ENCODE data around the gene SDHAF3.

DNA sequence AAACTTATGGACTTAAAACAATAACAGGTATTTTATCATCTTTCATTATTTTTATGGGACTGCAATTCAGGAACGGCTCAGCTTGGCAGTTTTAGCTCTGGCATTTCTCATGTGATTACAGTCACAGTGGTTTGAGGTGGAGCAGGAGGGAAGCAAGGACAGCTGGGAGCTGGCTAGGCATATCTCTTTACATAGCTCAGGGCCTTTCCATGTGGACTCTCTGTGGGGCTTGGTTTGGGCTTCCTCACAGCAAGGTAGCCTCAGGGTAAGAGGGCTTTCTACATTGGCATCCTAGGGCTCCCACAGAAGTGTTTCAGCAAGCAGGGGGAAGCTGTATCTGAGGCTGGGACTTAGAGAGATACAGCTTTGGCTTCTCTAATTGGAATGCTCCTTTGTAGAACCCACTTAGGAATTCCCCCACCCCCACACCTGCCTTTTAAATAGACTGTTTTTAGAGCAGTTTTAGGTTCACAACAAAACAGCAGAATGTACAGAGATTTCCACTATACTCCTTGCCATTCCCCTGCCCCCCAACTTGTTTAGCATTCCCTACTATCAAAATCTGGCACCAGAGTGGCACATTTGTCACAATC, 26.6 kb upstream of the SDHAF3 start:
- TF ChIP-seq CTCF (IDR thresholded peaks at IDR 0.05) (no peak), POLR2A (IDR thresholded peaks at IDR 0.05) (no peak)

Measured in thyroid gland (tissue), 4 donors.